Right lobe of liver (tissue), 6 donors: ENCODE results near the gene ATP6V1E1. TPM values are rescaled to one million over a fixed set of nuclear protein-coding genes. Genes with fewer than 3 reads are reported as not detected.

Experiments used
- ATAC-seq, 4 donors: fragments of 200-7000 bp; cut with Tn5 transposase; one replicate each; pipeline ENCODE4 v1.9.1; 2020; ENCODE audit warnings: mild to moderate bottlenecking in 4 of 4, moderate library complexity in 4 of 4
- DNase-seq, 3 donors: peaks; one replicate each; pipeline ENCODE4 v3.0.0-alpha.2; 2020
- H3K27ac ChIP-seq, 3 donors: fragments of 200-600 bp; one replicate each; pipeline ENCODE4 v1.8.0; 2022
- H3K27me3 ChIP-seq, 2 donors: fragments of 200-600 bp; one replicate each; pipeline ENCODE4 v1.8.0; 2022
- H3K36me3 ChIP-seq, 4 donors: fragments of 200-600 bp; sonication (generic) in 1 of 4; one replicate each; pipeline versions ENCODE4 v1.5.1 to v1.8.0; 2017 to 2022; ENCODE audit warnings: control low read depth in 1 of 4
- H3K4me1 ChIP-seq, 4 donors: fragments of 200-600 bp; sonication (generic) in 1 of 4; one replicate each; pipeline versions ENCODE4 v1.5.1 to v1.8.0; 2017 to 2022; ENCODE audit warnings: control low read depth in 1 of 4
- H3K4me3 ChIP-seq, 3 donors: fragments of 200-600 bp; one replicate each; pipeline ENCODE4 v1.8.0; 2022
- H3K9me3 ChIP-seq, 4 donors: fragments of 200-600 bp; sonication (generic) in 1 of 4; one replicate each; pipeline versions ENCODE4 v1.5.1 to v1.8.0; 2017 to 2022; ENCODE audit warnings: control low read depth in 1 of 4
- CTCF ChIP-seq, 4 donors: fragments of 200-600 bp in 3 of 4; fragments of 450-650 bp in 1 of 4; IDR thresholded peaks; one replicate each; pipeline versions ENCODE4 v1.5.1 to v1.8.0; 2016 to 2022; ENCODE audit warnings: antibody characterized with exemption in 4 of 4, mild to moderate bottlenecking in 2 of 4
- POLR2A ChIP-seq: fragments of 450-650 bp; IDR thresholded peaks from one replicate; pipeline ENCODE4 v1.6.1; 2017; ENCODE audit warnings: antibody characterized with exemption, mild to moderate bottlenecking
- WGBS: methylation state at CpG from one replicate; pipeline ENCODE4 v1.1.6; 2018; ENCODE audit warnings: low coverage, low lambda C conversion rate; ENCODE audit not compliant: insufficient coverage; ENCODE audit errors: missing lambda C conversion rate; 5-methylcytosine and 5-hydroxymethylcytosine counted together
- intact Hi-C, 2 donors: fragments of 100-400 bp; cut with DNase I; formaldehyde crosslinking; loops; one replicate each; pipeline versions ENCODE4 v1.11.2 to v1.14.1; 2022
- total RNA-seq, 6 experiments: library from RNA; depleted of rRNA in 2 of 6; stranded (reverse); fragments of >200 nt in 2 of 6; fragmentation: NEBNext Ultra II Directional in 3 of 6; extraction: Animal tissue kit (Norgen Biotek cat#: 25700) in 3 of 6; gene quantifications; one replicate each; pipeline versions ENCODE4 v1.1.0 to v1.2.4, GENCODE V29; 2016 to 2023
- donor health status: DM: no; HTN: yes; CAD: no.
- donor health status: DM: no; HTN: no; CAD: no.
- donor health status: DM: no; HTN: no; CAD: no.
- donor health status: DM: no; HTN: yes; CAD: no.
- donor health status: DM: no; HTN: yes; CAD: no.

ATP6V1E1 gene
- total RNA-seq, 6 experiments from 2014 or later: 30.8 to 87.3 (median 44.0) TPM

- DNase-seq: no peak
- 96% methylated on average over 4 of the region's 4 CpGs for WGBS
- Histone ChIP-seq H3K4me3 (no peak overlapping the region), H3K36me3 (peaks cover 8 to 45% (median 23%) of the 10 kb centered on the region in 4 donors), H3K4me1 (no peaks in the 10 kb centered on the region), H3K27me3 (no peaks in the 10 kb centered on the region), H3K9me3 (no peaks in the 10 kb centered on the region), H3K27ac (no peak overlapping the region)
- TF ChIP-seq CTCF (IDR thresholded peaks at IDR 0.05): no peak
- TF ChIP-seq POLR2A: no peak
- intact Hi-C loops: no loop called here
- no peak for ATAC-seq
Measured at GRCh38 chr22:17607891-17608521, 20.5 kb downstream of the ATP6V1E1 start.

- no peak for DNase-seq
- Histone ChIP-seq H3K36me3 (peaks cover 0 to 30% (median 11%) of the 10 kb centered on the region in 4 donors), H3K27me3 (no peaks in the 10 kb centered on the region), H3K4me1 (no peaks in the 10 kb centered on the region), H3K27ac (no peak overlapping the region), H3K4me3 (no peak overlapping the region), H3K9me3 (no peaks in the 10 kb centered on the region)
- no peak for ATAC-seq
- WGBS: 50% methylated on average over 4 of the region's 5 CpGs
- intact Hi-C loops: no loop called here
- TF ChIP-seq POLR2A (no peak), CTCF (IDR thresholded peaks at IDR 0.05) (no peak)
Measured at GRCh38 chr22:17606496-17606895, 22.1 kb downstream of the ATP6V1E1 start.

GRCh38 chr22:17603668-17604067 lies 24.9 kb downstream of the ATP6V1E1 start:
- TF ChIP-seq CTCF (IDR thresholded peaks at IDR 0.05) (no peak), POLR2A (no peak)
- intact Hi-C loops: no loop called here
- Histone ChIP-seq H3K27ac (no peak overlapping the region), H3K9me3 (no peaks in the 10 kb centered on the region), H3K36me3 (peaks cover 4 to 33% (median 16%) of the 10 kb centered on the region in 4 donors), H3K27me3 (no peaks in the 10 kb centered on the region), H3K4me3 (no peak overlapping the region), H3K4me1 (no peaks in the 10 kb centered on the region)
- 89% methylated on average over 3 of the region's 4 CpGs for WGBS
- ATAC-seq: no peak
- no peak for DNase-seq

- intact Hi-C loops: no loop called here
- WGBS: 56% methylated on average over 3 of the region's 3 CpGs
- Histone ChIP-seq H3K9me3 (no peaks in the 10 kb centered on the region), H3K4me1 (no peaks in the 10 kb centered on the region), H3K4me3 (no peak overlapping the region), H3K36me3 (peaks cover 15 to 51% (median 27%) of the 10 kb centered on the region in 4 donors), H3K27me3 (no peaks in the 10 kb centered on the region), H3K27ac (no peak overlapping the region)
- TF ChIP-seq POLR2A (no peak), CTCF (IDR thresholded peaks at IDR 0.05) (no peak)
- ATAC-seq: no peak
- no peak for DNase-seq
Measured at GRCh38 chr22:17601031-17601430, 27.5 kb downstream of the ATP6V1E1 start.
